ENCODE data around the gene SMAD3.

The SMAD3 gene

GRCh38 chr15:67079361-67079760 is 14.0 kb downstream of the SMAD3 start:
- FAIRE-seq: no peak

DNA sequence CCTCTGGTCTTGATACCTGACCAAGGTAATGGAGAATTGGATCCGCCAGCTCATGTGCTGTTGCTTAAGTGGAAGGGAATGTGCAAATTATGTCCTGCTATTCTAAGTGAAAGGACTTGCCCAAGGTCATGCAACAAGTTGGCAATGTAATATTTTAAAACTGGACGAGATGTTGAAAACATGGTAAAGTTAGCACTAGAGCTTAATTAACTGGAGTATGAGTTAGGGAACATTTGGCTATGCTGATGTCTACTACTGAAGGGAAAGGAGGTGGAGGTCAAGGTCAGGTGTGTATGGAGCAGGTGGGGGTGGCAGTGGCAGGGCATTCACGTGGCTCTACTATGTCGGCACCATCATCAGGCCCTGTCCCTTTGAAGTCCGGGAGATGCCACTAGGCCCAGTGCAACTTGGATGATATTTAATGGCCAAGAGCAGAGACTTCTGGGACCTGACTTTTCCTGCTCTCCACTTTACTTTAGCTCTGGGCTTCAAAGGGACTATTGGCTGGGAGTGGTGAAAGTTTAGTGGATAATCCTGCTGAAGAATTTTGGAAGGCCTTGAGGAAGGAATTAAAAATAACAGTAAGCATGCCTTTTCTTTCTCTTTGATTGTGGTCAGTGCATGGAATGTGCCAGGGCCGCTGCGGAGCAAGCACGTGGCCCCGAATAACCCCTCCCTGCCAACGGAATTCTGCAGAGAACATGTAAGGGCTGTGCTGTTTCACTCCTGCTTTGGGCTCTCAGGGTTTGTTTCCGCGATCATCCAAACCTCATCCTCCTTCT is 14.9 kb downstream of the SMAD3 start:
- FAIRE-seq (no peak), DNase-seq (ENCODE audit: insufficient read length, low spot score) (no peak)

More at GRCh38 chr15:67079361-67079760, 14.0 kb downstream of the SMAD3 start:
- no peak for DNase-seq (ENCODE audit: insufficient read length, low spot score)

- DNase-seq (ENCODE audit: insufficient read length, low spot score) (no peak), FAIRE-seq (peak; percentile 95)
Observed at GRCh38 chr15:67080900-67081431, 15.6 kb downstream of the SMAD3 start.

DNA sequence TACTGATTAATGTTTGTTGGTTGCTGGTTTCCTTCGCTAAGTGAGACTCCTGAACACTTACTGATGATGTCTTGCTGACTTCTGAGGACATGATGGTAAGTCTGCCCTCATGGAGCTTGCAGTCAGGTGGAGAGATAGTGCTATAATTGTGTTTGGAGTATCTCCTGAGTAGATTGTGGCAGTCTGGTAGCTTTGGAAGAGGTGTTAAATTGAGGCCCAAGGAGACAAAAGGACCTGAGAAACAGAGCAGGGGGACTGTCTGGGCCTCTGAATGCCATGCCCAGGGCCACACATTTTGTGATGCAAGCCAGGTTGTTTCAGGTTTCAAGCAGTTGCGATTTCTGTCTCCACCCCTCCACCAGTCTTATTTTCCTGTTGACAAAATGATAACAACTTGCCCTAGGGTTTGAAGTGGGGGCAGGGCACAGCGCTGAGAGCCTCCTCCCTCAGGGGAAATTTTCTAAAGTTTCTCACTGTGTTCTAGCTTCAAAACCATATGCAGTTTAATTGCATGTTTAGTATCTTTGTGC is 16.7 kb downstream of the SMAD3 start:
- DNase-seq (ENCODE audit: insufficient read length, low spot score): no peak
- FAIRE-seq: peak; percentile 65

- DNase-seq (ENCODE audit: insufficient read length, low spot score) (no peak), FAIRE-seq (peak; percentile 37)
Observed at GRCh38 chr15:67083135-67083762, 17.8 kb downstream of the SMAD3 start.

DNA sequence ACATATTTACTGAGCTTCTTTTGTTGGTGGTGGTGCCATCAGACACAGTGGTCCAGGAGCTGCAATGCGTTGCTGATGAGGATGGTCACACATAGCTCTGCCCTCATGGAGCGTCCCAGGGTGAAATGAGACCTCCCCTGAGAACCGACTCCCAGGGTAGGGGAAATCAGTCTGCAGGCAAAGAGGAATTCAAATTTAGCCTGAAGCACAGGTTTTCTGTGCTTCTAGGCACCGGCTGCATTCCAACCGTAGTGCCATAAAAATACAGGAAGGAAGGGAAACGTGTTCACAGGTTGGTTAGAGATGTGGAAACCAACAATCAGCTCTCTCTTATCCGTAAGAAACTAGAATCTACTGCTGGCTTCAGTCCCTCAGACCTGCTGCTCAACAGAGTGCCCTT is 19.2 kb downstream of the SMAD3 start:
- DNase-seq (ENCODE audit: insufficient read length, low spot score) (no peak), FAIRE-seq (no peak)

DNA sequence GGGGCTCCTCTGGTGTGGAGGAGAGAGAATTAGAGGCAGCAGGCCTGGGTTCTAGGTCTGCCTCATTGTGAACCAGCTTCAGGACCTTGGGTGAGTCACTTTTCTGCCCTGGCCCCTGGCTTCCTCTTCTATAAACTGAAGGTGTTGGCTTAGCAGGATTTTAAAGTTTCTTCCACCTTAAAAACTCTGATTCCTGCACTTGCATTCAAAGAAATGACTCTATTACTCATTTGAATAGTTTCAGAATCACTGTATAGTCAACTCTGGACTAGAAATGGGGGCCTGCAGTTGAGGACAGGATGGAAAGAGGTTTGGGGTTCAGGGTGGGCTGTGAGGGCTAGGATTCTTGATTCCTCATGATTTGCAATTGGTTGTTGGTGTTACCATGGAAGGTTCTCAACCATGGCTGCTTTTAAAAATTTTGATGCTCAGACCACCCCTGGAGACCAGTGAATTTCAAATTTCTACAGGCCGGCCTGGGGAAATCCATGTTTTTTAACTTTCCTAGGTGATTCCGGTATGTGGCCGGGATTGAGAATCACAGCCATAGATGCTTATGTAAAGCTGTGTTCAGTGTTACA is 19.9 kb downstream of the SMAD3 start:
- no peak for DNase-seq (ENCODE audit: insufficient read length, low spot score)
- FAIRE-seq: peak; percentile 82

- DNase-seq (ENCODE audit: insufficient read length, low spot score): no peak
- peak; percentile 84 for FAIRE-seq
Observed at GRCh38 chr15:67085818-67086636, 20.6 kb downstream of the SMAD3 start.

GRCh38 chr15:67086637-67086914 is 21.2 kb downstream of the SMAD3 start:
- DNase-seq (ENCODE audit: insufficient read length, low spot score) (no peak), FAIRE-seq (no peak)

DNA sequence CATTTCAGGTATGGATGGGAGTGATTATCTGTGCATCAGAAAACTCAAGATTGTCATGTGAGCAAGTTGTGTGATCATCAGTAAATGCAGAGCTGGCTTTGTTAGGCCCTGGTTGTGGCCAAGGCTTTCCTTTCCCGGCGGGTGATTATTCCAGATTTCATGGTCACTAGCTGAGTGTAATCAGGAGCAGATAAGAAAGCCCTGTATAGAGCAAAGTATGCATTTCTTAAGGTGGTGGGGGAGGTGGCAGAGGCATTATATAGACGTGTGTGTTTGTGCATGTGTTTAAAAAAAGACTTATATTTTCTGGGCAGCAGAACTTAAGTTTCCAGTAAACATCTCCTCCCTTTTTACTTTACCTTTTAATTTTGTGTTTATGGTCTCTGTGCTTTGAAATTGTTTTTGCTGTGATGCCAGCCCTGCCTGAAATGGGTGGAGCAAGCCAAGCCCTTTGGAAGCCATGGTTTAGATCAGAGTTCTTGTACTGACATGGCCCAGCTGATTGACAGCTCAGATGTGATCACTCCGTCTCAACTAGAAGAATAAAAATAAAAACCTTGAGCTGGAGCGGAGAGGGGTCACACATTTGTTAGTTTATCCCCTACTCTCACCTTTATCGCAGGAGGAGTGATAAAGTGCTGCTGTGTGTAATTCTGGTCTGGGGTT is 22.2 kb downstream of the SMAD3 start:
- FAIRE-seq (no peak), DNase-seq (ENCODE audit: insufficient read length, low spot score) (no peak)

GRCh38 chr15:67089217-67090193 is 24.1 kb downstream of the SMAD3 start:
- DNase-seq (ENCODE audit: insufficient read length, low spot score) (no peak), FAIRE-seq (no peak)

- FAIRE-seq: no peak
- DNase-seq (ENCODE audit: insufficient read length, low spot score): no peak
Observed at GRCh38 chr15:67090297-67091070, 25.1 kb downstream of the SMAD3 start.

DNA sequence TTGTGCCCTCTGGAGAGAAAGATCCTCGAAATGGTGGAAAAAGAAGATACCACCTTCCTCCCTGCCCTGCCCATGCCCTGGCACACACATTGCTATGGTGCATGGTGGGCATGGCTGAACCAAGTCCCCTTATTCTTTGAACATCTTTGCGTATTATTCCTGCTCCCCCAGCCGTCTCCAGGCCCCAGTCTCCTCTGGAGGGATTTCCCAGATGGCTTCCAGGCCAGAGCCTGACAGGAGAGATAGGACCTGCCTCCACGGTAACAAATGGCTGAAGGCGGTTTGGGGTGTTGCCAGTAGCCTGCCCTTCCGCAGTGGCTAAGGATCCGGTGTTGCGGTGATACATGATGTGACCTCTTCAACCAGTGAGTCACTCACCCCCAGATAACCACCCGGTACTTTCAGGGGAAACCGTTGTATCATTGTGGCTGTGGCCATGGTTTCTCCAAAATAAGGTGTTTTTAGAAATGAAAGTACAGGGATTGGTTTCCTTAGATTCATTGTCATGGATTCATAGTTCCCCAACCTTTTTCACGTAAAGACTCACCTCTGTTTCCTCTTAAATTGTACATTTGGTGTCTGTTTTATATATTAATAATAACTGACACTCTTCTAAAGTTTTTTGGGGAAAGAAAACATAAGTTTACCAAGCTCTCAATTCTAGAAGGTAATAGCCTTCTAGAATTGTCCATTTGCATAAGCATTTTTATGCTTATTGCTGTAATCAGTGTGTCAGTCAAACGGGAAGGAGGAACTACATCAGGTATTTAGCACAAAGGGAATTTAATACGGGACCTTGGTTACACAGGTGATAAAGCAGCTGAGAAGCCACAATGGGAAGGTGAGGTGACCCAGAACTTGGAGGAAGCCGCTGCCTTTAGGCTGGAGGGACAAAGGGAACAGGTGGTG is 25.9 kb downstream of the SMAD3 start:
- no peak for DNase-seq (ENCODE audit: insufficient read length, low spot score)
- peak; percentile 80 for FAIRE-seq

DNA sequence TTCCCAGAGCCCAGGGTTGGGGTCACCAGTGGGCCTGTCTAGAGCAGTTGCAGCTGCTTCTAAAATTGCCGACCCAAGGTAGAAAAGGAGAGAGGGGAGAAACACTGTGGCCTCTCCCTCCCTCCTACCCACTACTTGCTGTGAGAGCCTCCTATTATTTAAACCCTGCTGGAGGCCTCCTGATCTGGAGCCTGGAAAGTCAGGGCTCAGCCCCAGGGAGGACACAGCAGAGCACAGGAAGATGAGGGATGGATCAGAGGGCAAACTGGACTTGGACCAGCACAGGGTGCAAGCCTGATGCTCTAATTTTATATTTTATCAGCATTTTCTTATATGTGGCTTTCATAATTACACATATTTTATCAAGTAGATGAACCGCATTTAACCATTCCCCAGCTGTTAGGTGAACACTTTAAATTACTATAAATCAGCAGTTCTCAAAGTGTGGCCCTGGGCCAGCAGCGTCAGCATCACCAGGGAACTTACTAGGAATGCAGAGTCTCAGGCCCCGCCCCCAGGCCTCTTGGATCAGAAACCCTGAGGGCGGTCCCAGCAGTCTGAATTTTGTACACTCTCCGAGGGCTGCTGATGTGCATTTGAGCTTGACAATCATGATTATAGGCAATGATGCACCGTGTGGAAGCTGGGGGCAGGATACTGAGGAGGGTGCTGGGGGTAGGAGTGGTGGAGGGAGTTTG is 26.7 kb downstream of the SMAD3 start:
- DNase-seq (ENCODE audit: insufficient read length, low spot score) (no peak), FAIRE-seq (no peak)

DNA sequence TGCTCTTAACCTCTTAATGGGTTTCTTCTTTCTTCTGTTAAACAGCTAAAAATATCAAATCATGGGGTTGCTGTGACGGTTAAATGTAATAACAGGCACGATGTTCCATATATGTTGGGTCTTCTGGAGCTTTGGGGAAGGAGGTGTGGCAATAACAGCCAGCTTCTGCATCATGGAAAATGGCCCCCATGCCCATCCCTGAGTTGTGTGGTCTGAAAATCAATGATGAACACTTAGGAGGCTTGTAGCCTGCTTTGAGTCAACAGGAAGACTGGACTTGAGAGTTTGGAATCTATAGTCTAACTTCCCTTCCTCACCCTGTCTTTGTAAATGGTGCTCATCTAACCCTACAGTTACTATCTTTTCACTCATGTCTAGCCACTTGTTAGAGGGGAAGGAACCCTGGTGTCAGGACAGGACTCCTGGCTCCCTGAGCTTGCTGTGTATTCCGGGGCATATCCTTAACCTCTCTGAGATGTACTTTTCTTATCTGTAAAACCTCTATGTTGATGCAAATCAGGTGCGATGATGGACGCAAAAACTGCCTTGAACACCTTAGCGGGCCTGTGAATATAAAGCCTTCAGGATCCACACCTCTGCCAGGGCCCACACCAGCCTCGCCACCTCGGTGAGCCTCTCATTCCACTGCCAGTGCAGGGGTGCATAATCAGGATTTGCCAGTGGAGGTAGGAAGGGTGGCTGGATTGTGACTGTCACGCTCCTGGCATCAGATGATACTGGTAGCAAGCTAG is 27.5 kb downstream of the SMAD3 start:
- DNase-seq (ENCODE audit: insufficient read length, low spot score): no peak
- no peak for FAIRE-seq

- DNase-seq (ENCODE audit: insufficient read length, low spot score) (no peak), FAIRE-seq (no peak)
Observed at GRCh38 chr15:67093504-67093862, 28.1 kb downstream of the SMAD3 start.

Measured in GM19239 (cell line).